B cell (primary cell): ENCODE measurements around the gene CDK6.

Experiments
- EZH2 ChIP-seq: IDR thresholded peaks from 2 replicates; pipeline ENCODE4 v1.6.1; 2012; ENCODE audit warnings: borderline replicate concordance, low read depth, mild to moderate bottlenecking, moderate library complexity, low read length; ENCODE audit not compliant: insufficient read depth, poor library complexity, severe bottlenecking
- TF ChIP-seq, protein P1 (sequence below): fragments of 200-600 bp; IDR thresholded peaks from one replicate; pipeline ENCODE4 v1.8.0; 2022; ENCODE audit warnings: antibody characterized with exemption, mild to moderate bottlenecking

DNA sequence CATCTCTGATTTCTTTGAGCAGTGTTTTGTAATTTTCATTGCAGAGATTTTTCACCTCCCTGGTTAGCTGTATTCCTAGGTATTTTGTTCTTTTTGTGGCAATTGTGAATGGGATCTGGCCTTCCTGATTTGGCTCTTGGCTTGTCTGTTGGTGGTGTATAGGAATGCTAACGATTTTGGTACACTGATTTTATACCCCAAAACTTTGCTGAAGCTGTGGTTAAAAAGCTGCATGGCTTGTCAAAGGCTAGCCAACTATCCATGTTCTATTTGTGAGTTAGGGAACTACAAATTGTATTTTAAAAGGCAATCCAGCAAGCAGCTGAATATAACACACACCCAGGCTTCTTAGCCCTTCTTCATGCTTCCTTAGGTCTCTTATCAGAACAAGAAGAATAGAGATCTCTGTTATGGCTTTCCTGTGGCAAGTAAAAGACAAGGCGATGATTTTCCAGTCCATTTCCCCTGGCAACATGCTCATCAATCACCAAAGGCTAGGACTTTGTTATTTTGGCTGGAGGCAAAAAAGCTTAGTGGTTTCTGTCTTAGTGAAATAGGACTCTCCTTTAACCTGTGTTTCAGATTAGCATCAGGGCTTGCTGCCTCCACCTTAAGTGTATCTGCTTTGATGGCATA lies 77.5 kb downstream of the CDK6 start:
- TF ChIP-seq EZH2 = no peak
- TF ChIP-seq, protein P1, sequence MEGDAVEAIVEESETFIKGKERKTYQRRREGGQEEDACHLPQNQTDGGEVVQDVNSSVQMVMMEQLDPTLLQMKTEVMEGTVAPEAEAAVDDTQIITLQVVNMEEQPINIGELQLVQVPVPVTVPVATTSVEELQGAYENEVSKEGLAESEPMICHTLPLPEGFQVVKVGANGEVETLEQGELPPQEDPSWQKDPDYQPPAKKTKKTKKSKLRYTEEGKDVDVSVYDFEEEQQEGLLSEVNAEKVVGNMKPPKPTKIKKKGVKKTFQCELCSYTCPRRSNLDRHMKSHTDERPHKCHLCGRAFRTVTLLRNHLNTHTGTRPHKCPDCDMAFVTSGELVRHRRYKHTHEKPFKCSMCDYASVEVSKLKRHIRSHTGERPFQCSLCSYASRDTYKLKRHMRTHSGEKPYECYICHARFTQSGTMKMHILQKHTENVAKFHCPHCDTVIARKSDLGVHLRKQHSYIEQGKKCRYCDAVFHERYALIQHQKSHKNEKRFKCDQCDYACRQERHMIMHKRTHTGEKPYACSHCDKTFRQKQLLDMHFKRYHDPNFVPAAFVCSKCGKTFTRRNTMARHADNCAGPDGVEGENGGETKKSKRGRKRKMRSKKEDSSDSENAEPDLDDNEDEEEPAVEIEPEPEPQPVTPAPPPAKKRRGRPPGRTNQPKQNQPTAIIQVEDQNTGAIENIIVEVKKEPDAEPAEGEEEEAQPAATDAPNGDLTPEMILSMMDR = no peak
